HTERT RPE-1 (cell line): Measurements from ENCODE around the gene OVAAL.

Source experiments
- in situ Hi-C: fragments of 300-500 bp; cut with MboI; formaldehyde crosslinking; loops from 4 replicates; pipeline ENCODE4 v1.14.3; 2020; ENCODE audit warnings: low sequenced_read_pairs

The OVAAL gene

DNA sequence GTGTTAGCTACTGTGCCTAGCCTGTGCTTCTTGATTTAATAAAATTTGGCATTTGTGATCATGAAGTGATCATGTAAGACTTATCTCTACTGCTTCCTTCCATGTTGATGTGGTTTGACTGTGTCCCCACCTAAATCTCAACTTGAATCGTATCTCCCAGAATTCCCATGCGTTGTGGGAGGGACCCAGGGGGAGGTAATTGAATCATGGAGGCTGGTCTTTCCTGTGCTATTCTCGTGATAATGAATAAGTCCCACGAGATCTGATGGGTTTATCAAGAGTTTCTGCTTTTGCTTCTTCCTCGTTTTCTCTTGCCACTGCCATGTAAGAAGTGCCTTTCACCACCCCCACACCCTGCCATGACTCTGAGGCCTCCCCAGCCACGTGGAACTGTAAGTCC is at the start of gene OVAAL:
OVAAL (plus strand) TSS at position 301 of the 400 bp plus-strand sequence.
- in situ Hi-C loops, result no loop called here

DNA sequence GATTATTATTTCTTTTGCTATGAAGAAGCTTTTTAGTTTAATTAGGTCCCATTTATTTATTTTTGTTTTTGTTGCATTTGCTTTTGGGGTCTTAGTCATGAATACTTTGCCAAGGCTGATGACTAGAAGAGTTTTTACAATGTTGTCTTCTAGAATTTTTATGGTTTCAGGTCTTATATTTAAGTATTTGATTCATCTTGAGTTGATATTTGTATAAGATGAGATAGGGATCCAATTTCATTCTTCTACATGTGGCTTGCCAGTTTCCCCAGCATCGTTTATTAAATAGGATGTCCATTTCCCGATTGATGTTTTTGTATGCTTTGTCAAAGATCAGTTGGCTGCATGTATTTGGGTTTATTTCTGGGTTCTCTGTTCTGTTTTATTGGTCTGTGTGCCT is 47.9 kb upstream of the OVAAL start:
- in situ Hi-C loops, result no loop called here

DNA sequence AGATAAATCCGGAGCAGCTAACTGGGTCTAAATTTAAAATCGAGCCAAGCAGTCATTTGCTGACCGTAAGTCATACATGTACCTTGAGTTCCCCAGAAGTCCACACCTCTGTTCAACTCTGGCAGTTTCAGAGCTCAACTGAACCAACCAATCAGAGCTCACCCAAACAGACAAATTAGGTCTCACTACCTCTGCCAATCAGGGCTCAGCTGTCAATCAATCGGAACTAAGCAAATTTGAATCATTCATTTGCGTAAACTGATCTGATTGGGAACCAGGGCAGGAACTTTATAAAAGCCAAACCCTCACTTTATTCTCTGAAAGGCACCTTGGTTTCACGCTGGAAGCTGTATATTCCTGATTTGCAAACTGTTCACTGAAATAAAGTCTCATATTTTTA is 45.2 kb upstream of the OVAAL start:
- in situ Hi-C loops, result no loop called here

DNA sequence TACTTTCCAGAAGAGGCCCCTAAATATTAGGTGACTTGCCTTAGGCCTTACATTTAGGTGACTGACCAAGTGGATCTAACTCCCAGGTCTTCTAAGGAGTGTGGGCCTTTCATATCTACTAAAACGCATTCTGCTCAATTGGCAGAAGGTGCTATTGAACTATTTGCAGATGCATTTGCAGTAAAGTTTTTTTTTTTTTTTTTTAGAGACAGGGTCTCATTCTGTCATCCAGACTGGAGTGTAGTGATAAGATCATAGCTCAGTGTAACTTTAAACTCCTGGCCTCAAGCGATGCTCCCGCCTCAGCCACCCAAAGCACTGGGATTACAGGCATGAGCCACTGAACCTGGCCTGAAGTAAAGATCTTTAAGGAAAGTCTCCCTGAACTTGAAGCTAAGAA is 43.4 kb upstream of the OVAAL start:
- in situ Hi-C loops, result no loop called here

DNA sequence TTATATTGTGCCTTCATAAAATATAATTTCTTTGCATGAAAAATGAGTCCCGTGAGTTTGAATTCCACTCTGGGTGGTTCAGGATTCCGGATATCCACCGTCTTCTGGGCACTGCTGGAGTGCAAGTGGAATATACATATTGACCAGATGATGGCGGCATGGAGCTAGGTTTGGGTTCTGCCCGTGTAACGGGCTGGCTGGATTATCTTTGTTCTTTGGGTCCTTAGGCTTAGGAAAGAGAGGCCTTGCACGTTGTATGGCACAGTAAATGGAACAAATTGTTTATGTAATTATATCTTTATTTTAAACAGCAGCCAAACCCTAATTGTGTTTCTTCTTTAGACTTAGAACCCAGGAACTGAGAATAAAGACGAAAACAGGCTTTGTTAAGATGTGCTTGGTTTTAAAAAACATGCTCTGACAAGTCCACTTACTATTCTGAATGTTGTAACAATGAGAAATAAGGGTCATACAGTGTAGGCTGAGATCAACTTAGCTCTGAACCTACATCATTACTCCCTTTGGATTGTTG is 42.8 kb upstream of the OVAAL start:
- in situ Hi-C loops, result no loop called here

DNA sequence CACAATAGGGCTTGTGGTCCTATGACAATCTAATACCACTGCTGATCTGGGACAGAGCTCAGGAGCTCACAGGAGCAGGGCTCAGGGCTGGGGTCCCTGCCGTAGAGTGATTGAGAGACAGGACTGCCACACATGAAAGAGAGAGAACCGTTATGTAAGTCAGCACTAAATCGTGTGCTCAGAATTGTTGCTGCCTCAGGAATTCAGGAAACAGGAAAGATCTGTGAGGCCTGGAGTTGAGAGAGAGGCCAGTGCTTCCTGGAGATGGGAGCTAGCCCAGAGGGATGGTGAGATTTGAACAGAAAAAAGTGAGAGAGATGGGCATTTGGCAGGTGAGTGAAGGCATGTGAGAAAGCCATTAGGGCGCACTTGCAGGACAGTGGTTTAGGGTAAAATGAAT is 38.9 kb upstream of the OVAAL start:
- in situ Hi-C loops, result no loop called here

DNA sequence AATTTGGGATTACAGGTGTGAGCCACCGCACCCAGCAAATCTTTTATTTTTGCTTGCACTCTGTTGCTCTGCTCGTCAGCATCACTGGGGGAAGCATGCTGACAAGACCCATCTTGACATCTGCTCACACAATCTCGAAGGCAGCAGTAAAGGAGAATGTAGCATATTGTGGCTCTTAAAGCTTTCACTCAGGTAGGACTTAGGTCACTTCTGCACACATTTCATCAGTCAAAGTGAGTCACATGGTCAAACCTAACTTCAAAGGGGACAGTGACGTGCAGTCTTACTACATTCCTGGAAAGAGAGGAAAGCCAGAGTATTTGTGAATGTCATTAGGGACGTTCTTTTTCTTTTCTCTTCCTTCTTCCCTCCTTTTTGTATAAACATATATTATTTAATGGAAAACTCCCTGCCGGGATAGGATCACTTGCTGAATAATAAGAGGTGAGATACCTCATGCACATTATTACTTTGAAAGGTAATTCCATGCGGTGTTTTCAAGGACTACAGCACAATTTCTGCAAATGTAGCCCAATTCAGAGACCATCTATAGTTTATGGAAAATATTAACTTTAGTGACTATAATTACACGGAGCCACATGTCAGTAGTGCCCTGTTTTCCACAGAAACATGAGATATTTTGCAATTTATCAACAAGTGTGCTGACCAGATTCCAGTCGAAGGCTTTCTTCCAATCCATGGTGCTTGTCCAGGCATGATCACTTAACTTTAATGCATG is 37.1 kb upstream of the OVAAL start:
- in situ Hi-C loops, result no loop called here

DNA sequence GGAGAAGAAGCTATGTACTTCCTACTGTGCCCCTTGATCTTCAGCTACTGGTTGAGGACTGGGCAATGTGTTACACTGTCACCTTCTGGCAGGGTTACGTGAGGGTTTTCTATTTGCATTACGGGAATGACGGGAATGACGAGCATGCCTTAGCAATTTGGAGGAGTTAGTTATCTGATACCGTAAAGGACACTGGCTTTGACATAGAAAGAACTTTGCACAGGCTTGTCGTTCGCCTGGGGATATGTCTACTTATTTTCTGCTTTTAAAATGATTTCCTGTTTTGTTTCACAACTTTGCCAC is 36.6 kb upstream of the OVAAL start:
- in situ Hi-C loops, result no loop called here

DNA sequence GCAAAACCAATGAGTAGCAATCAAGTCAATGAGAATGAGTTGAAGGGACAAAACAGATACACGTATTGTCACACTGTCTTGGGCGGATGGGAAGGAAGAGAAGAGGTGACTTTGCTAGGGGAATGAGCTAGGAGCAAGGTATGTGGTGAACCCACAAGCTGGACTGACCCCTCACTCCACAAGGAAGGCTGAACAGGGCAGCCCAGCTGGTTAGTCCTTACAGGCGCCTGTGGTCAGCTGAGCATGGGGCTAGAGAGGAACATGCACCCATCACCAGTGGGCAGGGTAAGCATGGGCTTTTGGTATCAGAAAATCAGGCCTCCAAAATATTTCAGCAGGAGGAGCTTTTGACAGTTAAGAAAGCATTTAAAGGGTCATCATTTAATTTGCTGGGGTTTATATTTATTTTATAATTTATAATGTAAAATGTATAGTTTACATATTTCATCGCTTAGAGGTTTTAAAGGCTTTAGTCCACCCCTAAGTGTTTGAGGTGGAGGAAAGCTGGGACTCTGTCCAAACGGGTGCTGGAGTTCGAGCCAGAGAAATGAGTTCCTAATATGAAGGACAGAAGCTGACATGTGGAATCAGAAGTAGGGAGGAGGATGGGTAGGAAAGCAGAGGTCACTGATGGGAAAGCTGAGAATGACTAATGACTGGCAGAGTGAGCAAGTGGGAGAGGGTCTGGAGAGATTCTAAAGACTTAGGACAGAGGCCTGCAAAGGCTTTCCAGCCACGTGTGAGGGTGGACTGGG is 34.4 kb upstream of the OVAAL start:
- in situ Hi-C loops, result no loop called here

DNA sequence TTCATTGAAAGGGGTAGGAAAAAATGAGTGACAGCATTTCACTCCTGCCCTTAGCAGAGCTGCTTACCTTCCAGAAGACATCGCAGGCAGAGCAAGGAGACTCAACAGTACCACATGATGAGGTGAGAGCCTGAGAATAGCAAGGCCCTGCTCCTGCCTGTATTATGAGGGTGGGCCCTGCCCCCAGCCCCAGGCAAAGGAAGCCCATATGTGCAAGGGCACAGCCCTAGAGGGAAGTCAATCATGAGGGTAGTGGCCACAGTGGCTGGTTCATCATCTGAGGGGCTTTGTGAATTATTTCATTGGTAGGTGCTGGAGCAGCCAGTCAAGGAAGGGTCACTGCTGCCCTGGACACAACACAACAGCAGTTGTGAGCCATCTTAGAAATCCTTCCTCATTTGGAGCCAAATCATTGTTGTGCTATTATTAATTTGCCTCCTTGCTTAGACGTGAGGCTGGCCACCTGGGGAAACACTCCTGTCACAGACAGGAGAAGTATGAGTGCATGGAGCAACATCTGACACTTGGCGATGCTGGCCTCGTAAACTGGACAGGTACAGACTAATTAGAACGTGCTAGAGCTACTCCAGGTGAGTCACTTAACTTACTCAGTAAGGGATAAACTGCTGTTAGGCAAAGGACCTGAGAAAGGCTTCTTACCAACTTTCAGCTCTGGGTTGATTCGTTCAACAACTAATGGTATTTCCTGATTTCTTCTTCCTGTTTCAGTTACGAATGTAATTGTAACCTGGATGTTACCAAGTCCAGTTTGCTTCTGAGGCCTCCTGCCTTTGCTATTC is 33.6 kb upstream of the OVAAL start:
- in situ Hi-C loops, result no loop called here

DNA sequence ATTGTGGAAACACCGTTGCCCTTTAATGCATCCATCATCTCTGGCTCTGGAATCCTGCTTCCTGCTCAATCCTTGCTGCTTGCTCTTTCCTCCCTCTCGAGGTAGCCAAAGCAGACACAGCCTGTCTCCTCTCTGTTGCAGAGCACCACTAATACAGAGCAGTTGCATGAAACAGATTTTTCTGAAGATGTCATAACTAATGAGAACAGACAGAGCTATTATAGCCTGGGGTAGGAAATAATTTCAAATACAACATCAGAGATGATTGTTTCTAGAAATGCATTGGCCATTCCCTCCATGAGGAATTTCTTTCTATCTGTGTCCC is 33.1 kb upstream of the OVAAL start:
- in situ Hi-C loops, result no loop called here

DNA sequence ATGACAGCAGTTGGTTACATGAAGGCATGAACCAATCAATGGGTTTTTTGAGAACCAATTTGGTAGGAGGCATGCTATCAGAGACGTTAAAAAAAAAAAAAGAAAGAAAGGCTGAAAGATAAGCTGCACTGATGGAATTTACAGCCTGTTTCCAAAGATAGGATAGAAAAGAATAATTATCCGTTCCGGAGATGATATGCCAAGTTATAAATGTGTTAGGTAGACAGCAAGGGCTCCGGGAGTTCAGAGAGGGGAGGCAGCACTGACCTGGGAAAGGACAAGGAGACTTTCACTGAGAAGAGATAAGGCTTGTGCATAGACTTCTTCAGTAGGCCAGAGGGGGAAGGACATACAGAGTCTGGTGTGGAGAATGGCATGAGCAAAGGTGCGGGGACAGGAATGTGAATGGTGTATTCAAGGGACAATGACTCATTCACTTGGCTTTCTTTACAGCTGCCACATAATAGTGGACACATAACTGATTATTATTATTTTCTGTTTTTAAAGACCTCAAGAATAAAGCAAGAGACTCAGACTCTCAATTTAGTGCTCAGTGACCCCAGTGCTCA is 31.6 kb upstream of the OVAAL start:
- in situ Hi-C loops, result no loop called here

DNA sequence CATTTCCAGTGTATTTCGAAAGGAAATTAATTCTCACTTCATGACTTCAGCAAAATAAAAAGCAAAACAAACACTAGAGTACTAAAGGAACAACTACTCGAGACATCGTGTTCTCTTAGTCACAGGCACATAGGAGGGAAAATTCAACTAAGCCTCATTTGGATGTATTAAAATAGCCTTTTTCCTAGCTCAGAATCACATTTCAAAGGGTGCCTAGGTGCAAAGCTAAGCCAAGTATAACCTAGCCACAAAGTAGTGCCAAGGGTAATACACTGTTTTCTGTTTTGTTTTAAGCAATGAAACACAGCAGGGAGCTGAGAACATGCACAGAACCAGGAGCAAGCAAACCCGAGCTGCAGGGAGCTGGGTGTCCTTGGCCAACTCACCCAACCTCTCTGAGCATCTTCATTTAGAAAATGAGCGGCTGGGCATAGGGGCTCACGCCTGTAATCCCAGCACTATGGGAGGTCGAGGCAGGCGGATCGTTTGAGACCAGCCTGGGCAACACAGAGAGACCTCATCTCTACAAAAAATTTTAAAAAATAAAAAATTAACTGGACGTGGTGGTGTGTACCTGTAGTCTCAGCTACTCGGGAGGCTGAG is 29.8 kb upstream of the OVAAL start:
- in situ Hi-C loops, result no loop called here

DNA sequence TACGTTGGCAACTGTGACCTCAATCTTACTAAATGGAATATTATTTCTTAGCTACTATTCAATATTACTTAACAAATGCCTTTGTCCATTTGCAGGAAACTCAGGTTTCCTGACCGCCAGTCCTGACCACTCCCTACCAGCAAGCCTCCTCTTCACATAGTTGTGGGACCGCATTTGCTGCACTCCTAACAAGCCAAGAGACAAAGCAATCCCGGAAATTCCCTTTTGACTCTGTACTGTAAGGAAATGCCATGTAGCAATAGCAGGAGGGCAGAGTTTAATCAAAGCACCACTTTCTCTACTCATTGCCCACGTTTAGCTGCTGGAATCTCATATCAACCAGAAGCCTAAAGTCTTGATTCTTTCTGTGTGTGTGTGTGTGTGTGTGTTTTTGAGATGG is 28.3 kb upstream of the OVAAL start:
- in situ Hi-C loops, result no loop called here

DNA sequence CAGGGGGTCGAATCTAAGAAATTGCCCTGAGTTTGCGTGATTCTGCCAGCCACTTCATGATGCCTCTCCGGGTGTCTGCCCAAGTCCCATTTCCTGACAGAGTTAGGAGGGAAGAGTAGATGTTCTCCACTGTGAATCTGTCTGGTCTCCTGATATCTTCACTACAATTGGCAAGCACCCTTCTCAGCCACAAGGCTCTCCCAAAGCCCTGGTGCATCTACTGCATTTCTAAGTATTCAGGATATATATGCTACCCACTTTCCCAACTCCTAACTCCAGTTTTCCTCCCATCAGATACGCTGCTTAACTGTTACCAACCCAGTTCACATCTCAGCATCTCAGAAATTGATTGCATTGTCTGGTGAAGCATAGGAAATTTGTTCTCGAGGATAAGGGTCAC is 25.9 kb upstream of the OVAAL start:
- in situ Hi-C loops, result no loop called here

DNA sequence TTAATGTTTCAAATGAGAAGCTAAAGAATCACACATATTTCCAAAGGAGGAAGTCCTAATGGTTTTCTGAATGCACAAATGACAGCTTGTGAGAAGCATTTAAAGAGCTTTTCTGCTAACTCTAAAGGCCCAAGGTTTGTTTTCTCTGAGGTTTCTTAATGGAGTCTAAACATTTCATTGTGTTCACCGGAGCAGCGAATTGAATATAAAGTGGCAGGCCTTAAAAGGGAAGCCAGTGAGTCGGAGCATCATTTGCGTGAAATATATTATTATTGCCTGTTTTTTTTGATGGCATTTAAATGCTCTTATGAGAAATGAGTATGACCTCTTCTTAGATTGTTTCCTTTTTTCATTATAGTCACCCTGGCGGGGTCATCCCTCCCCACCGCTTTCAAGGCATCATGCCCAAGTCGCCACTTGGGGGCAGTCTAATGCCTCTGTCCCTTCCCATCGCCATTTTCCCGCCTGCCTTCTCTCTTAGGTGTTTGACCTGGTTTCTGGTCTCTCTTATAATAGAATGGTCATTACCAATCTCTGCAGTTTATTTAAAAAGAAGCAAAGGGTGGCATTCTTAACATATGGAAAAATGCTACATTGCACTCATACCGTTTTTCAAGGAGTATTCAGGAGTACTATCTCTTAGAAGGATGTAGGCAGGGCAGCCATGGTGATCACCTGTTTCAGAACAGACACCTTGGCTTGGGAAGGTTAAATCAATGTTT is 25.3 kb upstream of the OVAAL start:
- in situ Hi-C loops, result no loop called here

DNA sequence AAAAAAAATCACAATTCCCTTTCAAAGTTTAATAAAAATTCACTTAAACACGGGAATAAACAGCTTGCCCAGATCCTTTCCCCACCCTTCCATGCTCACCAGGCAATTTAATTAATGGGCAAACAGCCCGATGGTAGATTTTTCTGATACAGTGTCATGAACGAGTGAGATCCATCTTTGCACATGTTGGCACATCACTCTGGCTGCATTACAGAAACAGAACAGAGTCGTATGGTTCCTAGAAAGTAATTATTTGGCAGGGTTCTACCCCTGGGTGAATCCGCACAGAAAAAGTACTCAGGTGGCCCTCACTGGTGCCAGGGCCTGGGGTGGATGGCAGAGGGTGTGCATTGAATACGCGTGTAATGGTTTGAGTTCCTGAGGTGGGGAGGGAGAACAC is 24.6 kb upstream of the OVAAL start:
- in situ Hi-C loops, result no loop called here

DNA sequence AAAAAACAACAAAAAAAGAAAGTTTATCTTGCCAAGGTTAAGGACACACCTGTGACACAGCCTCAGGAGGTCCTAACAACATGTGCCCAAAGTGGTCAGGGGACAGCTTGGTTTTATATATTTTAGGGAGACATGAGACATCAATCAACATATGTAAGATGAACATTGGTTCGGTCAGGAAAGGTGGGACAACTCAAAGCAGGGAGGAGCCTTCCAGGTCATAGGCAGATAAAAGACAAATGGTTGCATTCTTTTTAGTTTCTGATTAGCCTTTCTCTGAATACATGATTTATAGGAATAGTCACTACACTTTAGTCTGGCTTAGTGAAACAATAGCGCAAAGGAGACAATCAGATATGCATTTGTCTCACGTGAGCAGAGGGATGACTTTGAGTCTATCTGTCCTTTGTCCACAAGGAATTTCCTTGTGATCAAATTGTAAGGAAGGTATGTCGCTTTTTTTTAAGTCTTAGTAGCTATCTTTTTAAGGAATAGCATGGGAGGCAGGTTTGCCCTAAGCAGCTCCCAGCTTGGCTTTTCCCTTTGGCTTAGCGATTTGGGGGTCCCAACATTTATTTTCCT is 23.3 kb upstream of the OVAAL start:
- in situ Hi-C loops, result no loop called here

DNA sequence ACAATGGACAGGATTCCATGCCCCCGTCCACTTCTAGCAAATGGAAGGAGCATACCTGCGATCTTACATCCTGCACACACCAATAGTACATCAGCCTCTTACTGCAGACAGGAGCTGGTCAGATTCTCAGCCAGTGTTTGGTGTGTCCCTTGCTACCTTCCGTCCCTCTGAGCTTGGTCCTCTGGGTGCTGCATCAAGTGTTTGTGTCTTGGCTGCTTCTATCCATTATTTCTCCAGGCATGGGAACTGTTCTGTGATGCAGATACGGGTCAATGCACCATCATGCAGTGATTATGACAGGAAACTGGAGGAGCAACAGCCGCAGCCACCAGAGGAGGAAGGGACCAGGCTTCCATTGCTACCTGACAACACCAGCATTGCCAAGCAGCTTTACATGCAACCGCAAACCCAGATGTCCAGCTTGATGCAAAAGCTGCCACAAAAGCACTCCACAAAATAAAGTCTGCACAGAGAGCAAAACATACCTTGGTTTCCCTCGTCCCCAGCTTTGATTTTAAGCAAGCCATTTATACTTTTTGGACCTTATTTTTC is 21.9 kb upstream of the OVAAL start:
- in situ Hi-C loops, result no loop called here

DNA sequence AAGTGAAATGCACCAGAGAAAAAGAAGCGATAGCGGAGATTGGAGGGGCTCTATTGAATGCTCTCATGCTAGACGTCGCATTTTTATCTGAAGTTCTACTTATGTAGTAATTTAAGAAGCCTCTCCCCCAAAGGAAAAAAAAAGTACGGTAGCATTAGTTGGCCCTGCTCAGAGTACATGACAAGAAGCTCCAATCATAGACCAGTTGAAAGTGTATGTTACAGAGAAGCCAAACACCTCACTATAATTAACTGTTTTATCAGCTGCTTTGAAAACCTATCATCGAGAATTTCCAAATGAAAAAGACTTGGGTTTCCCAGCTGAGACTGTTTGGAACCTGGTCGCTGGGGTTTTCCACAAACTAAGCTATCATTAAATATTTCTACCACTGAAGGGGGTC is 19.6 kb upstream of the OVAAL start:
- in situ Hi-C loops, result no loop called here
